Measurements from ENCODE around the gene SLC29A3.

GRCh38 chr10:71402005-71402404, 82.9 kb downstream of the SLC29A3 start:
- TF ChIP-seq CTCF (IDR thresholded peaks at IDR 0.05), result no peak
- no peak for TF ChIP-seq POLR2A (IDR thresholded peaks at IDR 0.05)
